Posterior cingulate gyrus (tissue), 11 donors: ENCODE data around the gene TMIE.
A peak's percentile ranks its signal among the peaks of the same experiment; 100 is the strongest.

Experiments used
- DNase-seq, 10 donors: peaks; one replicate each; pipeline versions ENCODE4 v3.0.0 to v3.0.0-alpha.2; 2020 to 2021; ENCODE audit warnings: mixed read lengths in 3 of 10
- intact Hi-C: fragments of 100-400 bp; cut with DNase I; formaldehyde crosslinking; loops from one replicate; pipeline ENCODE4 v1.15.1; 2023

The TMIE gene

GRCh38 chr3:46705751-46706552 is 4.8 kb downstream of the TMIE start:
- DNase-seq, result peak in 6 of 10 donors; percentile 3 to 80 (median 30)
- intact Hi-C loops, result loop anchor here (1.0 kb wide), 1 partner anchor 203 kb away; no protein-coding TSS in a partner anchor

- intact Hi-C loops, result no loop called here
- DNase-seq, result peak in 5 of 10 donors; percentile 0 to 74 (median 20)
Observed at GRCh38 chr3:46706771-46707582, 5.8 kb downstream of the TMIE start.

- intact Hi-C loops, result no loop called here
- DNase-seq, result peak in 6 of 10 donors; percentile 1 to 79 (median 31)
Observed at GRCh38 chr3:46707601-46708011, 6.4 kb downstream of the TMIE start.

DNA sequence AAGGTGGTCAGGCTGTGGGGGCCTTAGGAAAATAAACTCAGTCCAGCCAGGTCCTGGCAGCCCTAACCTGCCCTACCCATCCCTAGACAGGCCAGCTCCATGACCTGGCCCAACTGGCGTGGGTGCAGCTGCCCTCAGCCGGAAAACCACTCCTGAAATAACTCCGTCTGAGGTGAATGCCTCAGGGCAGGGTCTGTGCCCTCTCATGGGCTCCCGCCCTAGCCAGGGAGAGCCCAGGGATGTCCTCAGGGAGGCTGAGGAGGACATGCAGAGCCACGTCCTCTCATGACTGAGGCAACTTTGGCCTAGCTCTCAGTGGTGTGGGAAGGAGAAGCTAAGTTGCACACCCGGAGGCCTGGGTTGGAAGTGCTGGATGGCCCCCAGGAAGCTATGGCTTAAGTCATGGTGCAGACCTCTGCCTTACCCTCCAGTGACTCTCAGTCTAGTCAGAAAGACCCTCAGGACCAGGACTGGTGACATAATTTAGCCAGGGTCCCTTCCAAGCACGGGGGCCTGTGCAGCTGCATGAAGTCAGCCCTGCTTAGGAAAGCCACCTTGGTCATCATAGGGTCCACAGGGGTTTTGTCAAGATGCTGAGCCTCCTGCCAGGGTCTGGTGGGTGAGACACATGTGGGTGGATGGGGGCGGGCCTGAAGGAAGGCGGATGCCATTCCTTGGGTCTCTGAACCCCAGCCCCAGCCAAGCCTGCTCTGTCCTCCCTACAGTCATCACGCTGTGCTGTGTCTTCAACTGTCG is 7.4 kb downstream of the TMIE start:
- intact Hi-C loops, result no loop called here
- DNase-seq, result peak in 6 of 10 donors; percentile 2 to 60 (median 26)

GRCh38 chr3:46709157-46709654 is 8.0 kb downstream of the TMIE start:
- peak in 3 of 10 donors; percentile 1 to 43 (median 4) for DNase-seq

DNA sequence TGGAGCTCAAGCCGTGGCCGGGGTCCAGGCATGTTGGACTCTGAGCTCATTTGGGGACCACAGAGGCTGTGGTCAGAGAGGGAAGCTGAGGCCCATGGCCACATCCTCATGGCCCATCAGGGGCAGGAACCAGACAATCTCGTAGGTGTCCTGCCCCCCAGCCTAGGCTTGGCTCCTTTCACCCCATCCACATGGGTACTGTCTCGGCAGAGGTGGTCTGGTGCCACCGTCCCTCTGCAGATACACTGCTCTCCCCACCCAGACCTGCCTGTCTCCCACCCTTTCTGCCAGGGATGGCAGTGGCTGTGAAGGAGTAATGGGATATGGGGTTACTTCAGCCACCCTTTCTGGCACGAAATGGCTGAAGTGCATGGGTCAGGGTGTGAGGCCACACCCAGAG is 8.5 kb downstream of the TMIE start:
- peak in 5 of 10 donors; percentile 3 to 82 (median 8) for DNase-seq
- intact Hi-C loops, result no loop called here

More at GRCh38 chr3:46709157-46709654, 8.0 kb downstream of the TMIE start:
- intact Hi-C loops, result no loop called here

- peak in 3 of 10 donors; percentile 4 to 47 (median 7) for DNase-seq
- intact Hi-C loops, result no loop called here
Observed at GRCh38 chr3:46710229-46710628, 9.0 kb downstream of the TMIE start.

GRCh38 chr3:46710671-46711295 is 9.6 kb downstream of the TMIE start:
- intact Hi-C loops, result no loop called here
- DNase-seq, result peak in 5 of 10 donors; percentile 2 to 72 (median 42)

DNA sequence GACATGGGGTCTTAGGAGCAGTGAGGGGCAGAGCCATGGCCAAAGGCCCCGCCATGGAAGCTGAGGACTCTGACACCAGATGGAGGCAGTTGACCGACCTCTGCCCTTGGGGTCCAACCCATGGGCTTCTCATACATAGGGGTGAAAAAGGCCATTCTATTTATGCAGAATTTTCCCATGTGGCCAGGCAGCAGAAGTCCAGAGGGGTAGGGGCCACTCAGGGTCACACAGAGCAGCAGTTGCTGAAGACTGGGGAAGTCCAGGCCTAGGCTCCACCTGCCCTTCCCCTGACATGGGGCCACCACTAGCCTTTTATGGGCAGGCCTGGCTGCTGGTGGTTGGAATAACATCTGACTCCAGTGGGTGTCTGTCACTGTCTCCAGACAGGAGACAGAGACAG is 10.1 kb downstream of the TMIE start:
- intact Hi-C loops, result no loop called here
- DNase-seq, result peak in 4 of 10 donors; percentile 1 to 61 (median 16)

DNA sequence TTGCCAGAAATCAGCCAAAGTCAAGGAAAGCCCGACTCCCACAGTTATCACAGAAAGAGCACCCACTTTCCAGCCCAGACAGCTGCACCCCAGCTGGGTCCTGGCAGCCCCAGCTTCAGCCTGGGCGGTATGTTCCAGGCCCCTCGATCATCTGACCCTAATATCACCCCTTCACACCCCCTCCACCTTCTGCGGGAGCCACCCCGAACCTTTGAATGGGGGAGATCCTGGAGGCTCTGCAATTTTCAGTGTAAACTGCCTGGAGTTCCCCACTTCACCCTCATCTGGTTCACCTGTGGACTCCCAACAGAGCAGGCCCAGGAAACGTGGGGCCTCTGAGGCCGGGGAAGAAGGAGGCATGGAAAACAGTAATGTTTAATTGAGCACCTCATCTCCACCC is 10.6 kb downstream of the TMIE start:
- DNase-seq, result peak in 2 of 10 donors; percentile 19 to 28
- intact Hi-C loops, result no loop called here

GRCh38 chr3:46712191-46713049 is 11.2 kb downstream of the TMIE start:
- intact Hi-C loops, result no loop called here
- DNase-seq, result peak in 5 of 10 donors; percentile 2 to 57 (median 27)

DNA sequence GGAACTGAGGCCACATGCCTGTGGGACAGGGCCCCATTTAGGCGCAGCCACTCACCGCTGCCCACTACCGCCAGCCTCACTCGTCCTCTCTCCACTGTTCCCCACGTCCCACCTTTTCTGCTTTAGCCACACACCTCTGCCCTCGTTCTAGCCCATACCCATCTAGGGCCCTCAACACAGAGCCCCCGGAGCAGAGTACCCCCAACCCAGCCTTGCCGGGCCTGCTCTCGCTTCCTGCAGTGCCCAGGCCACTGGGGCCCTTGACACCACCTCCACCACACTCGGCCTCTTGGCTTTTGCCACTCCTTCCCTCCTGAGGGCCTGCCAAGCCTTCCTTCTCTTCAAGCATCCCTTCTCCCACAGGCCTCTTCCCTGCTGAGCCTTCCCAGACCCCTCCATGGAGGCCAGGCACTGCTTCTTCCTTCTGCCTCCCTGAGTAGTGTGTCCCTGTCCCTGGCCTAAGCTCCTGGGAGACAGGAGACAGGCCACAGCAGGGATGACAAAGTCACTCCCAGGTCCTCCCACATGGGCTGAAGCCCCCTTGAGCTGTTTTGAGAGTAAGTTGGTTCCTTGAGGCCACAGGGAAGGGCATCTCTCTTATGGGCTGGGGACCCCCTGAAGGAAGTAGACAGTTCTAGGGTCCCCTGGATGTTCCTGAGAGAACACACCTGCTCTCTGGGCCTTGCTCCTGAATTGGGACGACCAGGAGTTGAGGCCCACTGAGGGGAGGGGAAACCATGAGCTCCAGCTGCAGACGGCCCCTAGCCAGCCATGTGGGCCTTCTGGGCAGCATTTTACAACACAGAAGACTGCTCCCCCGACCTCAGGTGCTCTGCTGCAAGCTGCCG is 12.1 kb downstream of the TMIE start:
- peak in 6 of 10 donors; percentile 2 to 67 (median 38) for DNase-seq
- intact Hi-C loops, result no loop called here

- intact Hi-C loops, result no loop called here
- peak in 6 of 10 donors; percentile 9 to 81 (median 40) for DNase-seq
Observed at GRCh38 chr3:46713898-46714552, 12.8 kb downstream of the TMIE start.

DNA sequence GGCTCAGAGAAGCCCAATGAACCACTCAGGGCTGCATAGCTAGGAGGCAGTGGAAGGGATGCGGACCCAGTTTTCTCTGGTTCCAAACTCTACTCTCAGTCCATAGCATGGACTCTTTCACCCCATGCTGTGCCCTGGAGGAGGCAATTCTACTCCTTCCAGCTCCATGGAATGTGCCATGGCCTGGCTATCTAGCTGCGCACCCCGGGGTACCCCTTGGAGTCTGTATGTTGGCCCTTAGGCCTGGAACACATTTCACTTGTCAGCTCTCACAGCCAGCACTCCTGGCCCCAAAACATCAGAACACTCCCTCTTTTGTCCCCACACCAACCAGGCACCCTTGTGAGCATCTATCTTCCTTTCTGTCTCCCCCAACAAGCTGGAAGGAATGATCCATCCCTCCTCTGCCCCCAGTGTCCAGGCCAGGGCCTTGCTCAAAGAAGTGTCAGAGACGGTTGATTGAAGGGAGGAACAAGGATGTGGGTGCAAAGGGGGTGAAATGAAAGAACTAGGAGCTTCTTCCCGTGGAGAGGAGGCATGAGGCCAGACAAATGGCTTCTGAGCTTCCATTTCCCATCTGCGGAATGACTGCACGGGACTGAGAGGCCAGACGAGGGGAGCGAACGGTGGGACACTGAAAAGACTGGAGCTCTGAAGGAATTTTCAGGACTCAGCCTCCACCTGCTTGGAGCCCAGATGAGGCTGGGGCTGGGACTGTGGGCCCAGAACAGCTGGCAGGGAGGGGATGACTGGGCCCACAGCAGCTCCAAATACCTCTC is 13.7 kb downstream of the TMIE start:
- intact Hi-C loops, result no loop called here
- DNase-seq, result peak in 4 of 10 donors; percentile 0 to 62 (median 24)

DNA sequence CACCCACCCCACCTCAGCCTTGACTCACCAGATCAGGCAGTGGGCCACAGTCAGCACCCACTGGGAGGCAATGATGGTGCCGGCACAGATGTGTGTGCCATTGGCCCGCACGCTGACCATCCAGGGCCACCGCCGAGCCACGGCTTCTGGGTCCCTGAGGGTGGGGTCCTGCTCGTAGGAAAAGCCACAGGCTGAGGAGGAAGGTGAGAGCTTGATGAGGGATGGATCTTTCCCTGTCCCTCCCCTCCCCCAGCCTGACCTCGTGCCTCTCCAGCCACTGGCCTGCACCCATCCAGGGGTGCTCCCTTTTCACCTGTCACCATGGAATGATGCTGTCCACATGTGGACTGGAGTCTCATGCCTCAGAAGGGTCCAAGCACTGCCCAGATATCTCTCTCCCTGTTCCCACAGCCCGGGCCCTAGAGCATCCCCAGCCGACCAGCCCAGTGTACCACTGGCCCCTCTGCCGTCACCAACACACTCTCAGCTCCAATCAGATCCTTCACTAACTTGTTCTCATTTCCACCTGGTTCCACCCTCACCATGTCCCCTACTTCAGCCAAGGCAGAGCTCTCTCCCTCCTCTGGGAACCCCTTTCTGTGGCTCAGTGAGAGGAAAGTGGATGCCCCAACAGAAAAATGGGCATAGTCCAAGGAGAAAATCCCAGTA is 14.4 kb downstream of the TMIE start:
- intact Hi-C loops, result no loop called here
- DNase-seq, result peak in 4 of 10 donors; percentile 7 to 55 (median 29)
